Fibroblast of skin of right quadriceps (primary cell): ENCODE data around the gene LRMDA.
"Not testable (repeated sequence)": the region's sequence is repeated elsewhere in the genome, so short reads cannot be mapped to it uniquely, and the experiment has no call there.

Experiments
- DNase-seq: peaks from one replicate; pipeline ENCODE4 v3.0.0-alpha.2; 2013

LRMDA gene

GRCh38 chr10:76038696-76039095, 607.3 kb downstream of the LRMDA start:
- DNase-seq: no peak

- no peak for DNase-seq
These were observed 608.8 kb downstream of the LRMDA start for GRCh38 chr10:76040107-76040829.

DNA sequence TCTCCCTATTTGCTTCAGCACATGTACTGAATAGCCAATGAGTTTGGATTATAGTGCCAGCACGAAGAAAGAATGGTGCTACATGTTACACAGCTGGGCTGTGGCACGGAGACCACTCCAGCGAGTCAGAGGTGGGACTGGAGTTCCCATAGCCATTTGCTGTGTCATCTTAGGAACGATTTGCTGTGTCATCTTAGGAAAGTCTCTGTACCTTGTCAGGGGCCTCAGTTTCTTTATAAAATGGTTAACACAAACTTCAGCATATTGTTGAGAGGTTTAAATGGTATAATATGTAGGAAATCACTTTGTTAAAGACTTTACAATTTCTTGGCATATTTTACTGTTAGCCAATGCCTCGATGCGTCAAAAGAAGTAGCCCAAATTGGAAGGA, 609.4 kb downstream of the LRMDA start:
- DNase-seq: no peak

DNA sequence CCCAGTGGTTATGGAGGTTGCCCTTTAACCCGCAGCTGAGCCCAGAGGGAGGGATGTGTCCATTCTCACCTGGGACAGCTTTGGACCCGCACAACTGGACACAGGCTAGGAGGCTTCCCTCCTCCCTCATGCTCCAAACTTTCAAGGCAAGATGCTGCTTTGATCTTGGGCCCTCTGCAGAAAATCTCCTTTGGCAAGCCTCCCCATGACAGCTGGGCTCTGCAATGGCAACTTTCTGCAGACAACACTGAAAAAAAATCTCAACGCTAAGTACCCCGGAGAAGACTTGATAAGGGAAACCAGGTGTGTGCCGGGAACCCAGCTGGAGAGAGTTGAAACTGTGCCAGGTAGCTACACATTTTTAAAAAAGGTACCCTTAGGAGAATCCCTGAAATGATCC, 610.1 kb downstream of the LRMDA start:
- no peak for DNase-seq

DNA sequence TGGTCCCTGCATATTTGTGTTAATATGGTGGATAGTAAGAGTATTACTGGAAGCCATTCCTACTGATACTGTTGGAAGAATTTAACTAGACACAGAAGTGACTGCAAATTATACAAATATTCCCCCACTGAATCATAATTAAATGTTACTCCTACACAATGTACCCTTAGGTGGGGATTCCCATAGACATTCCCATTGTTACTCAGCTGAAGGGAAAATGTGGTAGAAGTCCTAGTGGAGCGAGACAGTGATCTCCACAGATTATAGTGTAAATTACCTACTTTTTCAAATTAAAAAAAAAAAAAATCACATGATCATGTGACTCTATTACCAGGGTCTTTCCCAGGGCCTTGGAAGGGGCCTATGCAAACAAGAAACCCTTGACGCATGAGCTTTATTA, 611.8 kb downstream of the LRMDA start:
- DNase-seq: no peak

DNA sequence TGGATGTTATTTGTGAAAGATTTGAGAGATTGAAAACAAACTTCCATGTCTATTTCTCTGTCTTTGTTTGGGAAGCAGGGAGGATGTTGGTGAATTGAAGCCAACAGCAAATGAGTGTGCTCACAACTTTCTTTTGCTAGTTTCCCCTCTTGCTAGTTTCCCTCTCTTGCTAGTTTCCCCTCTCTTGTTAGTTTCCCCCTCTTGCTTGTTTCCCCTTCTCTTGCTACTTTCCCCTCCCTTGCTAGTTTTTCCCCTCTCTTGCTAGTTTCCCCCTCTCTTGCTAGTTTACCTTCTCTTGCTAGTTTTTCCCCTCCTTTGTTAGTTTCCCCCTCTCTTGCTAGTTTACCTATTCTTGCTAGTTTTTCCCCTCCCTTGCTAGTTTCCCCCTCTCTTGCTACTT, 613.3 kb downstream of the LRMDA start:
- no peak for DNase-seq

DNA sequence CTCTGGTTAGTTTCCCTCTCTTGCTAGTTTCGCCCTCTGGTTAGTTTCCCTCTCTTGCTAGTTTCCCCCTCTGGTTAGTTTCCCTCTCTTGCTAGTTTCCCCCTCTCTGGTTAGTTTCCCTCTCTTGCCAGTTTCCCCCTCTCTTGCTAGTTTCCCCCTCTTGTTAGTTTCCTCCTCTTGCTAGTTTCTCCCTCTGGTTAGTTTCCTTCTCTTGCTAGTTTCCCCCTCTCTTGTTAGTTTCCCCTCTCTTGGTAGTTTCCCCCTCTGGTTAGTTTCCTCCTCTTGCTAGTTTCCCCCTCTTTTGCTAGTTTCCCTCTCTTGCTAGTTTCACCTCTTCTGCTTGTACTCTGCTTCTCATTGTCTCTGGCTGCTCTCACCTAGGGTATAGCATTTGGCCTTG, 613.8 kb downstream of the LRMDA start:
- no peak for DNase-seq

- no peak for DNase-seq
These were observed 616.1 kb downstream of the LRMDA start for GRCh38 chr10:76047521-76047920.

GRCh38 chr10:76049581-76050290, 618.3 kb downstream of the LRMDA start:
- DNase-seq: peak; percentile 55

- no peak for DNase-seq
These were observed 618.8 kb downstream of the LRMDA start for GRCh38 chr10:76050291-76050625.

GRCh38 chr10:76051007-76051936, 619.8 kb downstream of the LRMDA start:
- no peak for DNase-seq

DNA sequence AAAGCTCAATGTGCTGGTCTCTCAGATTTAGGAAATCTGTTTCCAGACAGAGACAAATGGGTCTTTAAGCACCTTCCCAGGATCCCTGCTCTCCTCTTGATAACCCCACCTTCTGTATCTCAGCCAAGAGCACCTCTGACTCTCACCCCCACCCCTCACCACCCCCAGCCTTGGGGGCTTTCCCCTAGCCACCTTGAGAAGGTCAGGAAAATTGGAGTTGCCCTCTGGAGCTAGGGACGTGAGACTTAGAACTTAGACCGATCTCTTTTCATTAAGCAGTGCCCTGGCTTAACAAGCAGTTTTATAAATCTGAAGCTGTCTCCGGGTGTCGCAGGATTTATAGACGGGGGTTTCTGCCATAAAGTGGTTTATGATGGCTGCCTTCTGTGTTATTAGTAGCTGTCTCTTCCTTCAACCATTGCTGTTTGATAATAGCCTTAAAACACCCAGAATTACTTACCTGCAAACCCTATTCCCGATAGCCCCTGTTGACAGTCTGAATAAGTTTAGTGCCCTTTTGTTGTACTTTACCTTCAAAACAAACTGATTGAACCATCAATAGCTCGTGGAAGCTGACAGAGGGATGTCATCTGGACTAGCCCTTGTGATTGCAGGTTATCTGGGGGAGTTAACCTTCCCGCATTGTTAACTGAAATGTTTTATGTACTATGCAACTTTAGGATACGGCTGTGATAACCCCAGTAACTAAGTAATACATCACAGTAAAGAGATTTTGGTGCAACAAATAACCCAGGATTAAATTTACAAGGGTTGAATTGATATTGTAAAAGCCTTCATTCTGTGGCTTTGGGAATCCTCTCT, 621.5 kb downstream of the LRMDA start:
- no peak for DNase-seq

- no peak for DNase-seq
These were observed 624.0 kb downstream of the LRMDA start for GRCh38 chr10:76055466-76055865.

- DNase-seq: no peak
These were observed 624.5 kb downstream of the LRMDA start for GRCh38 chr10:76055963-76056362.

DNA sequence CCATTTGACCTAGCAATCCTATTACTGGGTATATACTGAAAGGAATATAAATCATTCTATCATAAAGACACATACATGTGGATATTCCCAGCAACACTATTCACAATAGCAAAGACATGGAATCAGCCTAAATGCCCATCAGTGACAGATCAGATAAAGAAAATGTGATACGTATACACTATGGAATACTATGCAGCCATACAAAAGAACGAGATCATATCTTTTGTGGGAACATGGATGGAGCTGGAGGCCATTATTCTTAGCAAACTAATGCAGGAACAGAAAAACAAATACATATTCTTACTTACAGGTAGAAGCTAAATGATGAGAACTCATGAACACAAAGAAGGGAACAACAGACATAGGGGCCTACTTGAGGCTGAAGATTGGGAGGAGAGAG, 629.6 kb downstream of the LRMDA start:
- not testable (repeated sequence) for DNase-seq

GRCh38 chr10:76066457-76066856, 635.0 kb downstream of the LRMDA start:
- DNase-seq: no peak

GRCh38 chr10:76067447-76067846, 636.0 kb downstream of the LRMDA start:
- no peak for DNase-seq

GRCh38 chr10:76068856-76069255, 637.4 kb downstream of the LRMDA start:
- no peak for DNase-seq

- no peak for DNase-seq
These were observed 639.5 kb downstream of the LRMDA start for GRCh38 chr10:76070916-76071315.

- DNase-seq: peak; percentile 97
These were observed 640.4 kb downstream of the LRMDA start for GRCh38 chr10:76071653-76072365.

GRCh38 chr10:76072384-76072783, 641.0 kb downstream of the LRMDA start:
- DNase-seq: no peak

DNA sequence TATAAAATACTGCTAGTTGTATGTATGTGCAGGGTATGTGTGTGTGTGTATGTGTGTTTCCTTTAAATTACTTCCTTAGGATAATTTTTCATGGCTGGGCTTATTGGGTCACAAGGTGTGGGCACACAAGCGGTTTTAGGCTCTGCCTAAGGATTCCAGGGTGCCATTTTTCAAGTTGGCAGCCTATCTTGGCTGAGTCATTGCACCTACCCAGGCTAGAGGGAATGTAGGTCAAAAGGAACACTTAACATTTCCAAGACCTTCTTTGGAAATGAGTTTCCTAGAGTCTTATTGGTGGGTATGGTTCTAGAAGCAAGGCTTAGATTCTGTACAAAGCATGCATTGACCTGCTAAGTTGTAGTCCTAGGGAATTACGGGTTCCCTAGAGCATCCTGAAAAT, 642.1 kb downstream of the LRMDA start:
- DNase-seq: no peak
